ENCODE results near the gene MICOS13. TPM values are rescaled to one million over a fixed set of nuclear protein-coding genes. Genes with fewer than 3 reads are reported as not detected.
A peak's percentile ranks its signal among the peaks of the same experiment; 100 is the strongest.

MICOS13 gene
- total and polyA plus RNA-seq, 5 donors from 2014 or later: 21.2 to 110 (median 96.2) TPM

DNA sequence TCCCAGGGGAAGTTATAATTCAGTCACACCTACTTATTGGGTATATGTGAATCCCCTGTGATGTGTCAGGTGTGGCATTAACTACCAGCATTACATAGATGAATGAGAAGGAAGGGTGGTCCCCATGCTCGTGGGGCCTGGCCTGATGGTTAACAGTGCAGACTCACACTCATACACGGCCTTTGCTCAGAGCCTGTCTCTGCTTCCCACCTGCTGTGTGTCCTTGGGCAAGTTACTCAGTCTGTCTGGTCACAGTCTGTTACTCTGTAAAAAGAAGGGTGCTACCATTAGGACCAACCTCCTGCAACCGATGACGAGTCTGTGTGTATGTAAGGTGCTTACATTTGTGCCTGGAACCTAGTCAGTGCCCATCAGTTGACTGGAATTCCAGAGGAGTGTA lies 33.6 kb downstream of the MICOS13 start:
- ATAC-seq (ENCODE audit: low read depth in 2 of 2): no peak

DNA sequence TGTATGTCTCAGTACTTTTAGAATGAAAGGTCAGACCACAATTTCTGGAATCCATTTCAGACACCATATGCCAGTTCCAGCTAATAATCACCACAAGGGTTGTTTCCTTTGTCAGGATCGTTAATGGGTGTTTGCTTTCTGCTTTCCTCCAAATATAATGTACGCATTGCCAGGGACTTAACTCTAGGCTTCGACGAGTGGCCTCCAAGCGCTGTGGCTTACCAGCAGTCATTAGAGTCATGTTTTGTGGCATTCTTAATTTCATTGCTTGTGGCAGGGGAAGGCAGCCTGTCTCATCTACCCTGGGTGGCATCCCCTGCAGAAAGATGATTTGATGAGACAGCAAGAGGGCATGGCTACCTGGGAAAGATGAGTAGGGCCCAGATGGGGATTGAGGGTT lies 34.9 kb downstream of the MICOS13 start:
- DNase-seq (no peak), ATAC-seq (ENCODE audit: low read depth in 2 of 2) (no peak)
- Mint-ChIP-seq H3K27ac (peak overlapping the region in 1 of 3 donors; percentile 32), H3K36me3 (peaks cover 54% of the 10 kb centered on the region), H3K4me1 (peaks cover 0 to 43% (median 29%) of the 10 kb centered on the region in 4 donors), H3K27me3 (no peaks in the 10 kb centered on the region), H3K9me3 (no peaks in the 10 kb centered on the region), H3K4me3 (no peak overlapping the region)
- no peak overlapping the region for H3K27ac ChIP-seq (ENCODE audit: insufficient read depth, low read length, poor library complexity, severe bottlenecking)
- no peak overlapping the region for H3K4me3 ChIP-seq (ENCODE audit: low read depth, low read length)
- H3K36me3 ChIP-seq (ENCODE audit: control insufficient read depth, insufficient read depth, low read length): peaks cover 82% of the 10 kb centered on the region
- H3K4me1 ChIP-seq (ENCODE audit: control insufficient read depth, insufficient read depth, low read length, poor library complexity, severe bottlenecking): no peaks in the 10 kb centered on the region
- H3K27me3 ChIP-seq (ENCODE audit: control insufficient read depth, insufficient read depth, low read length): no peaks in the 10 kb centered on the region
- no peaks in the 10 kb centered on the region for H3K9me3 ChIP-seq (ENCODE audit: control insufficient read depth in 2 of 2, low read length in 2 of 2)

More for the DNA sequence above, 33.6 kb downstream of the MICOS13 start:
- Mint-ChIP-seq H3K4me3 (no peak overlapping the region), H3K4me1 (peaks cover 0 to 36% (median 24%) of the 10 kb centered on the region in 4 donors), H3K36me3 (peaks cover 56% of the 10 kb centered on the region), H3K27ac (peak overlapping the region in 2 of 3 donors; percentile 59 to 75), H3K9me3 (no peaks in the 10 kb centered on the region), H3K27me3 (no peaks in the 10 kb centered on the region)
- no peaks in the 10 kb centered on the region for H3K27me3 ChIP-seq (ENCODE audit: control insufficient read depth, insufficient read depth, low read length)
- no peak overlapping the region for H3K27ac ChIP-seq (ENCODE audit: insufficient read depth, low read length, poor library complexity, severe bottlenecking)
- H3K36me3 ChIP-seq (ENCODE audit: control insufficient read depth, insufficient read depth, low read length): peaks cover 86% of the 10 kb centered on the region
- DNase-seq: no peak
- no peaks in the 10 kb centered on the region for H3K4me1 ChIP-seq (ENCODE audit: control insufficient read depth, insufficient read depth, low read length, poor library complexity, severe bottlenecking)
- no peaks in the 10 kb centered on the region for H3K9me3 ChIP-seq (ENCODE audit: control insufficient read depth in 2 of 2, low read length in 2 of 2)
- no peak overlapping the region for H3K4me3 ChIP-seq (ENCODE audit: low read depth, low read length)

DNA sequence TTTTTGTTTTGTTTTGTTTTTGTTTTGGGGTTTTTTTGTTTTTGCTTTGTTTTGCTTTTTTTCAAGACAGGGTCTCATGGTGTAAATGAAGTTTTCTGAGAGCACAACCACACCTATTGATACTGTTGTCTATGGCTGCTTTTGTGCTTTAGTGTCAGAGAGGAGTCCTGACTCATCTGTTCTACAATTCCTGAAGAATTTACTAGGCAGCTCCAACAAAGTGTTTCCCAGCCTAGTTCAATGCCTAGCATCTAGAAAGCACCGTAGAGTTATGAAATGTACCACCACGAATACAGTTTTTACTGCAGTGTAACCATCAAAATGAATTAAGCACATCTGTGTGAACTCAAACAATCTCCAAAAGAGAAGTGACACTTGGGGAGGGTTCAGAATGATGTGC lies 36.3 kb downstream of the MICOS13 start:
- H3K27me3 ChIP-seq (ENCODE audit: control insufficient read depth, insufficient read depth, low read length): no peaks in the 10 kb centered on the region
- H3K27me3 Mint-ChIP-seq: no peaks in the 10 kb centered on the region
- H3K36me3 ChIP-seq (ENCODE audit: control insufficient read depth, insufficient read depth, low read length): peaks cover 77% of the 10 kb centered on the region
- peaks cover 50% of the 10 kb centered on the region for H3K36me3 Mint-ChIP-seq
- peak overlapping the region in 2 of 3 donors; percentile 84 to 87 for H3K27ac Mint-ChIP-seq
- H3K27ac ChIP-seq (ENCODE audit: insufficient read depth, low read length, poor library complexity, severe bottlenecking): no peak overlapping the region
- no peak overlapping the region for H3K4me3 Mint-ChIP-seq
- ATAC-seq (ENCODE audit: low read depth in 2 of 2): no peak
- H3K9me3 ChIP-seq (ENCODE audit: control insufficient read depth in 2 of 2, low read length in 2 of 2): no peaks in the 10 kb centered on the region
- peaks cover 0 to 48% (median 34%) of the 10 kb centered on the region in 4 donors for H3K4me1 Mint-ChIP-seq
- H3K9me3 Mint-ChIP-seq: no peaks in the 10 kb centered on the region
- H3K4me1 ChIP-seq (ENCODE audit: control insufficient read depth, insufficient read depth, low read length, poor library complexity, severe bottlenecking): no peaks in the 10 kb centered on the region
- no peak for DNase-seq
- no peak overlapping the region for H3K4me3 ChIP-seq (ENCODE audit: low read depth, low read length)

DNA sequence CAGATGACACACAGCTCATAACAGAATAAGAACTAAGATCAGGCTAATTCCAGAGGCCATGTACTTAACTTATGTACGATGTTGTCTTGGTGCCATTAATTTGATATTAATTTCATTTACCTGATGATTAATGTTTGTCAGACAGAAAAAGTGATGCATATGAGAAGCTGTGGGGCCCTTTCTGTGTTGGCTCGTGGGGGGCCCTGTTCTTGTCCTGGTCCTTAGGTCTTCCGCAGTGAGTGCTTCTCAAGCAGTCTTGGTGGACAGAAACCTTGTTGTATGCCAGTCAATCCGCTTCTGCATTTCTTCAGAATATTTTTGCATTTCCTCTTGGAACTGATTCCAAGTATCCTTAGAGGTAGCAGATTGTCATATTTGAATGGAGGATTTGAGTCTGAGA lies 37.3 kb downstream of the MICOS13 start:
- Mint-ChIP-seq H3K36me3 (peaks cover 47% of the 10 kb centered on the region), H3K27me3 (no peaks in the 10 kb centered on the region), H3K9me3 (no peaks in the 10 kb centered on the region), H3K27ac (peak overlapping the region in 1 of 3 donors; percentile 84), H3K4me3 (no peak overlapping the region), H3K4me1 (peaks cover 0 to 52% (median 34%) of the 10 kb centered on the region in 4 donors)
- Histone ChIP-seq H3K36me3 (ENCODE audit: control insufficient read depth, insufficient read depth, low read length) (peaks cover 74% of the 10 kb centered on the region), H3K4me3 (ENCODE audit: low read depth, low read length) (no peak overlapping the region), H3K27me3 (ENCODE audit: control insufficient read depth, insufficient read depth, low read length) (no peaks in the 10 kb centered on the region), H3K9me3 (ENCODE audit: control insufficient read depth in 2 of 2, low read length in 2 of 2) (no peaks in the 10 kb centered on the region), H3K4me1 (ENCODE audit: control insufficient read depth, insufficient read depth, low read length, poor library complexity, severe bottlenecking) (no peaks in the 10 kb centered on the region), H3K27ac (ENCODE audit: insufficient read depth, low read length, poor library complexity, severe bottlenecking) (no peak overlapping the region)
- DNase-seq (no peak), ATAC-seq (ENCODE audit: low read depth in 2 of 2) (no peak)

DNA sequence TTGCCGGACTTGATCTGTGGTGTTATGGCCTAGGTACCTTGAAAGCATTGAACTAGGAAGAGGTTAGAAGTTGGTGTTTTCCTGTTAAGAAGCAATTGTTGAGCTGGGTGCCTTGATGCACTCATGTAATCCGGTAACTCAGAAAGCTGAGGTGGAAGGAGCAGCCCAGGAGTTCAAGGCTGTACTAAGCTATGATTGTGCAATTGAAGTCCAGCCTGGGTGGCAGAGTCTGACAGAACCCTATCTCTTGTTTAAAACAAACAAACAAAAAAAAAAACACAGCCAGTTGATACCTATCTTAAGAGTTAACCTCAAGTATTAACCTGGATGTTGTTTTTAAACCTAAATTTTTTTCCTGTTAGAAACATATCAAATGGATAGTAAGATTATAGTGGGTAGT lies 38.1 kb downstream of the MICOS13 start:
- Histone ChIP-seq H3K36me3 (ENCODE audit: control insufficient read depth, insufficient read depth, low read length) (peaks cover 65% of the 10 kb centered on the region), H3K27me3 (ENCODE audit: control insufficient read depth, insufficient read depth, low read length) (no peaks in the 10 kb centered on the region), H3K9me3 (ENCODE audit: control insufficient read depth in 2 of 2, low read length in 2 of 2) (no peaks in the 10 kb centered on the region), H3K4me1 (ENCODE audit: control insufficient read depth, insufficient read depth, low read length, poor library complexity, severe bottlenecking) (no peaks in the 10 kb centered on the region), H3K4me3 (ENCODE audit: low read depth, low read length) (no peak overlapping the region), H3K27ac (ENCODE audit: insufficient read depth, low read length, poor library complexity, severe bottlenecking) (no peak overlapping the region)
- Mint-ChIP-seq H3K27ac (no peak overlapping the region), H3K27me3 (no peaks in the 10 kb centered on the region), H3K4me1 (peaks cover 0 to 58% (median 39%) of the 10 kb centered on the region in 4 donors), H3K4me3 (no peak overlapping the region), H3K9me3 (no peaks in the 10 kb centered on the region), H3K36me3 (peaks cover 40% of the 10 kb centered on the region)
- no peak for ATAC-seq (ENCODE audit: low read depth in 2 of 2)
- no peak for DNase-seq

DNA sequence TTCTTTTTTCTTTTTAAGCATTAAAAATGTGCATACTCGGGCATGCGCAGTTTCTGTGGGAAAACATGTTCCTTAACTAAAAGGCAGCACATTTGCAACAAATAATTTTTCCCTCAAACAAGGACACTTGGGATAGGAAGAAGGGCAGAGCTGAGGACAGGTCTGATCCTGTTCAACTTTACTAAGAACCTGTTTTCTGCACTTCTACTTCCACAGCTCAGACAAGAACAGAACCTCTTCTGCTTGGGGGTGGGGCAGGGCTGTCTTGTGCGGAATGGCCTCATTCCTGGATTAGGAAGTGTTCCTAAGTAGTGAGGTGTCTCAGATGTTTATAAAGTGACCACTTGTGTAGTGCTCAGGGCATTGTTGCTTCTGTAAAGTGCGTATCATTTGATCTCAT lies 39.1 kb downstream of the MICOS13 start:
- DNase-seq (no peak), ATAC-seq (ENCODE audit: low read depth in 2 of 2) (no peak)
- Histone ChIP-seq H3K27me3 (ENCODE audit: control insufficient read depth, insufficient read depth, low read length) (no peaks in the 10 kb centered on the region), H3K4me1 (ENCODE audit: control insufficient read depth, insufficient read depth, low read length, poor library complexity, severe bottlenecking) (no peaks in the 10 kb centered on the region), H3K27ac (ENCODE audit: insufficient read depth, low read length, poor library complexity, severe bottlenecking) (no peak overlapping the region), H3K36me3 (ENCODE audit: control insufficient read depth, insufficient read depth, low read length) (peaks cover 58% of the 10 kb centered on the region), H3K4me3 (ENCODE audit: low read depth, low read length) (no peak overlapping the region), H3K9me3 (ENCODE audit: control insufficient read depth in 2 of 2, low read length in 2 of 2) (no peaks in the 10 kb centered on the region)
- H3K36me3 Mint-ChIP-seq: peaks cover 30% of the 10 kb centered on the region
- peaks cover 0 to 51% (median 36%) of the 10 kb centered on the region in 4 donors for H3K4me1 Mint-ChIP-seq
- H3K27me3 Mint-ChIP-seq: no peaks in the 10 kb centered on the region
- H3K4me3 Mint-ChIP-seq: peak overlapping the region in 1 of 4 donors; percentile 1
- peak overlapping the region in 1 of 3 donors; percentile 89 for H3K27ac Mint-ChIP-seq
- H3K9me3 Mint-ChIP-seq: no peaks in the 10 kb centered on the region

DNA sequence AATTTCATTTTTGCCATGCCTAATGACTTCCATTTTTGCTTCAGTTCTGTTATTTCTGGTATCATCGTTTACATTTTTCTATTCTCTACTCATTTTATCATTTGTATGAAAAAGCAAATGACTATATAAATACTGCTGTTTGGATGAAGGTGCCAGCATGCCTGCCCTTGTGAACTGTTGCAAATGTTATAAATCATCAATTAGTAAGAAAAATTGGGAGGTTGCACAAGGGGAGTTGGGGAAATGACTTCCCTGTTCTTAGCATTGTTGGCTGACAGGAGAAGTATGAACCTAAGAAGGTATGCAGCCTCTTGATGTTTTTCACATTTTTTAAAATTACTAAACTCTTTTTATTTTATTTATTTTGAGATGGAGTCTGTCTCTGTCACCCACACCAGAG lies 42.3 kb downstream of the MICOS13 start:
- Mint-ChIP-seq H3K9me3 (no peaks in the 10 kb centered on the region), H3K27ac (peak overlapping the region in 1 of 3 donors; percentile 11), H3K36me3 (peaks cover 7% of the 10 kb centered on the region), H3K27me3 (no peaks in the 10 kb centered on the region), H3K4me1 (peaks cover 7 to 59% (median 38%) of the 10 kb centered on the region in 4 donors), H3K4me3 (no peak overlapping the region)
- H3K4me3 ChIP-seq (ENCODE audit: low read depth, low read length): no peak overlapping the region
- peaks cover 39% of the 10 kb centered on the region for H3K36me3 ChIP-seq (ENCODE audit: control insufficient read depth, insufficient read depth, low read length)
- H3K4me1 ChIP-seq (ENCODE audit: control insufficient read depth, insufficient read depth, low read length, poor library complexity, severe bottlenecking): no peaks in the 10 kb centered on the region
- no peaks in the 10 kb centered on the region for H3K9me3 ChIP-seq (ENCODE audit: control insufficient read depth in 2 of 2, low read length in 2 of 2)
- no peak overlapping the region for H3K27ac ChIP-seq (ENCODE audit: insufficient read depth, low read length, poor library complexity, severe bottlenecking)
- no peak for DNase-seq
- ATAC-seq (ENCODE audit: low read depth in 2 of 2): no peak
- no peaks in the 10 kb centered on the region for H3K27me3 ChIP-seq (ENCODE audit: control insufficient read depth, insufficient read depth, low read length)

DNA sequence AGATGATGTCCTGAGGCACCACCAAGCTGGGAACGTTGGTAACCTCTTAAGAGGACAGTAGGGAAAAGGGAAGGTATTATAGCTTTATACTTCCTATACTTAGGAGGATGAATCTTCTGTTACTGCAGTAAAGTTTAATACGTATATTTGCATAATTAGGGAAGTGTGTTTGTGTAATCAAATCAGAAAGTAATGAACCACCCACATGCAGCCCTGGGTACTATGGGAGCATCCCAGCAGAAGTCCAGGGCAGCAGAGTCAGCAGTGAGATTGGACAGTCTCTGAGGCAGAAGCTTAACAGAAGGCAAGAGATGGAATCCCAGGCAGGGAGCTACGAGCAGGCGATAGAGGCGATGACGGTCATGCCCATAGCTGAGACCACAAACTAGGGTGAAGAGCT lies 44.9 kb downstream of the MICOS13 start:
- peaks cover 22 to 71% (median 53%) of the 10 kb centered on the region in 4 donors for H3K4me1 Mint-ChIP-seq
- Histone ChIP-seq H3K27ac (ENCODE audit: insufficient read depth, low read length, poor library complexity, severe bottlenecking) (no peak overlapping the region), H3K4me1 (ENCODE audit: control insufficient read depth, insufficient read depth, low read length, poor library complexity, severe bottlenecking) (peaks cover 14% of the 10 kb centered on the region), H3K4me3 (ENCODE audit: low read depth, low read length) (peak overlapping the region; percentile 4), H3K9me3 (ENCODE audit: control insufficient read depth in 2 of 2, low read length in 2 of 2) (no peaks in the 10 kb centered on the region), H3K36me3 (ENCODE audit: control insufficient read depth, insufficient read depth, low read length) (peaks cover 25% of the 10 kb centered on the region), H3K27me3 (ENCODE audit: control insufficient read depth, insufficient read depth, low read length) (no peaks in the 10 kb centered on the region)
- no peaks in the 10 kb centered on the region for H3K9me3 Mint-ChIP-seq
- no peak for DNase-seq
- H3K27ac Mint-ChIP-seq: no peak overlapping the region
- H3K36me3 Mint-ChIP-seq: peaks cover 7% of the 10 kb centered on the region
- no peak for ATAC-seq (ENCODE audit: low read depth in 2 of 2)
- H3K27me3 Mint-ChIP-seq: no peaks in the 10 kb centered on the region
- H3K4me3 Mint-ChIP-seq: peak overlapping the region in 2 of 4 donors; percentile 0 to 48
